Lower leg skin (tissue), 4 donors: Measurements from ENCODE around the gene PRICKLE2. TPM values are rescaled to one million over a fixed set of nuclear protein-coding genes. Genes with fewer than 3 reads are reported as not detected.
A peak's percentile ranks its signal among the peaks of the same experiment; 100 is the strongest.

Experiments
- DNase-seq, 2 donors: peaks; one replicate each; pipeline ENCODE4 v3.0.0-alpha.2; 2019; ENCODE audit warnings: low spot score in 2 of 2
- H3K4me3 ChIP-seq: fragments of 200-600 bp; sonication (generic); 2 replicates; pipeline ENCODE4 v1.5.1; 2017; ENCODE audit warnings: mild to moderate bottlenecking, low read depth; ENCODE audit not compliant: poor library complexity, severe bottlenecking
- POLR2A ChIP-seq, 2 donors: fragments of 450-650 bp; IDR thresholded peaks; one replicate each; pipeline ENCODE4 v1.6.1; 2016 to 2017; ENCODE audit warnings: antibody characterized with exemption in 2 of 2, mild to moderate bottlenecking in 1 of 2, moderate library complexity in 1 of 2
- WGBS, 2 donors: methylation state at CpG; one replicate each; pipeline ENCODE4 v1.1.5; 2018; 5-methylcytosine and 5-hydroxymethylcytosine counted together
- intact Hi-C: fragments of 100-400 bp; cut with DNase I; formaldehyde crosslinking; loops from one replicate; pipeline ENCODE4 v1.15.0; 2023; ENCODE audit warnings: low total_unique reads
- total RNA-seq, 4 donors: library from RNA; depleted of rRNA; stranded (reverse); fragments of >200 nt; gene quantifications; one replicate each; pipeline ENCODE4 v1.1.0, GENCODE V29; 2016
- TF ChIP-seq, protein P1 (sequence below), 3 donors: fragments of 450-650 bp; IDR thresholded peaks; one replicate each; pipeline ENCODE4 v1.5.1; 2016; ENCODE audit warnings: antibody characterized with exemption in 3 of 3, mild to moderate bottlenecking in 3 of 3, moderate library complexity in 2 of 3

PRICKLE2 gene
- total RNA-seq, 4 donors from 2014 or later: 10.2 to 18.7 (median 11.7) TPM

DNA sequence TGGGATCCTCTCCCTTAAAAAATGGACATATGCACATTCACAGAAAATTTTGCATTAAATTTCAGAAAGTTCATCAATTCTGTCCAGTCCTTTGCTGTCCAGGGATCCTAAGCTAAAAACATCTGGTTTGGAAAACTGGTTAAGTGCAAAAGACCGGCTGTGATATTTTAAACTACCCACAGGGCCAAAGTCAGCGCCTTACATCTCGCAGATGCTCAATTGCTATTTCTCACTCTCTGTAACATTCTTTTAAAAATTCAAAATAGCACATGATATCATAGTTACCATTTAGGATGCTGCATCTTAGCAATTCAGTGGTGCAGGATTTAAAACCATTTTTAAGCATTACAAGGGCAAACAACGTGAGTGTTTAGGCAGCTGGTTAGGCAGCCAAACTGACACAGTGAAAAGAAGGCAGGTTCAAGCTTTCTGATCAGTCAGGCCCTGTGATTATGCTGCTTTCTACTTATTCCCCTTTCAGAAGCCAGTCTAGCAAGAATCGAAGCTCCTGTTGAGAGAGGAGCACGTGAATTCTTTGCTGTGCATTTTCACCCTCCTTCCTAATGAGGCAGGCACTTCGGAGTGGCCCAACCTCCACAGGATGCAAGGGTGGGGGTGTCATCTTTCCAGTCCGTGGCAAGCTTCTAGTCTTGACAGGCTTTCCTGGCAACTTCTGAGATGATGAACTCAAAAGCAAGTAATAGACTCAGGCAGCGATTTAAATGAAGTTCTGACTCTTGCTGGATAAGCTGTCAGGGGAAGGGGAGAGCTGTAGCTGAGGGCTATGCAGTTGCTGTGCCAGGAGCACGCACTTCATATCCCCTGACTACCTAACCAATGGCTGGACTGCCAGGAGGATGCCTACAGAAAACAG, 8.8 kb downstream of the PRICKLE2 start:
- TF ChIP-seq, protein P1, sequence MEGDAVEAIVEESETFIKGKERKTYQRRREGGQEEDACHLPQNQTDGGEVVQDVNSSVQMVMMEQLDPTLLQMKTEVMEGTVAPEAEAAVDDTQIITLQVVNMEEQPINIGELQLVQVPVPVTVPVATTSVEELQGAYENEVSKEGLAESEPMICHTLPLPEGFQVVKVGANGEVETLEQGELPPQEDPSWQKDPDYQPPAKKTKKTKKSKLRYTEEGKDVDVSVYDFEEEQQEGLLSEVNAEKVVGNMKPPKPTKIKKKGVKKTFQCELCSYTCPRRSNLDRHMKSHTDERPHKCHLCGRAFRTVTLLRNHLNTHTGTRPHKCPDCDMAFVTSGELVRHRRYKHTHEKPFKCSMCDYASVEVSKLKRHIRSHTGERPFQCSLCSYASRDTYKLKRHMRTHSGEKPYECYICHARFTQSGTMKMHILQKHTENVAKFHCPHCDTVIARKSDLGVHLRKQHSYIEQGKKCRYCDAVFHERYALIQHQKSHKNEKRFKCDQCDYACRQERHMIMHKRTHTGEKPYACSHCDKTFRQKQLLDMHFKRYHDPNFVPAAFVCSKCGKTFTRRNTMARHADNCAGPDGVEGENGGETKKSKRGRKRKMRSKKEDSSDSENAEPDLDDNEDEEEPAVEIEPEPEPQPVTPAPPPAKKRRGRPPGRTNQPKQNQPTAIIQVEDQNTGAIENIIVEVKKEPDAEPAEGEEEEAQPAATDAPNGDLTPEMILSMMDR (IDR thresholded peaks at IDR 0.05): no peak
- TF ChIP-seq POLR2A (IDR thresholded peaks at IDR 0.05): no peak
- no peak overlapping the region for H3K4me3 ChIP-seq
- intact Hi-C loops: no loop called here
- 31 to 36% methylated on average over 10 of the region's 10 CpGs for WGBS, 2 donors
- DNase-seq: no peak

DNA sequence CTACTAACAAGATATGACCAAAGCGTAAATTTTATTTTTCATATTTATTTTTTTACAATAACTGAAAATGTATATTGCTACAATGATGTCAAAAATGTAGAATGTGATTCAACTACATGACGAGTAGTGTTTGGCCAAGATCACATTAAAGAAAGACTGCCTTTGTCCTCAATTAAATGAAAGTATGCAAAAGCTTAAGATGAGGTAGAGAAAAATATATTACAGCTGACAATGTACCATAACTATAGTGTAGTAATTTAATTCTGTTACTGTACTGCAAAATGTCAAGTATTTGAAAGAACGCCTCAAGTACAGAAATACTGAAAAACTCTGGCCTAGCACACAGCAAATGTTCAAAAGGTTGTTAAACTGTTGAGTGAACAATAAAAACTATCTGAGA, 9.7 kb downstream of the PRICKLE2 start:
- no peak for TF ChIP-seq POLR2A (IDR thresholded peaks at IDR 0.05)
- TF ChIP-seq, protein P1 (IDR thresholded peaks at IDR 0.05): no peak
- no peak for DNase-seq
- intact Hi-C loops: no loop called here
- WGBS, 2 donors: 93% methylated on average over 3 of the region's 3 CpGs
- H3K4me3 ChIP-seq: no peak overlapping the region

DNA sequence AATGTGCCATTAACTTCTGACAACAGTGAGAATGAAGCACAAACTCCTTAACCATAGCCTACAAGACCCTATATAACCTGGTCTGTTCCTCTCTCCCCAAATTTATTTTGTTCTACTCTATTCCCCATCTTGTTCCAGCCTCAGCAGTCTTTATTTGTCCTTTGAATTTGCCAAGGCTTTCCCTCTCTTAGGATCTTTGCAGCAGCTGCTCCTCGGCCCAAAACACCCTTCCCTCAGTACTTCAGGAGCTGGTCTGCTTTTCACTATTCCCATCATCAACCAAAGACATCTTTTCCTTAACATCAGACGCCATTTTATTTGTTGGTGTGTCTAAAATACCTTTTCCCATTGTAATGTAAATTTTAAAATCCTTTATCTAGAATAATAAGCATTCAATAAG, 10.2 kb downstream of the PRICKLE2 start:
- intact Hi-C loops: no loop called here
- TF ChIP-seq POLR2A (IDR thresholded peaks at IDR 0.05): no peak
- TF ChIP-seq, protein P1 (IDR thresholded peaks at IDR 0.05): no peak
- DNase-seq: no peak
- no peak overlapping the region for H3K4me3 ChIP-seq
- 74 to 78% methylated on average over 2 of the region's 2 CpGs for WGBS, 2 donors

DNA sequence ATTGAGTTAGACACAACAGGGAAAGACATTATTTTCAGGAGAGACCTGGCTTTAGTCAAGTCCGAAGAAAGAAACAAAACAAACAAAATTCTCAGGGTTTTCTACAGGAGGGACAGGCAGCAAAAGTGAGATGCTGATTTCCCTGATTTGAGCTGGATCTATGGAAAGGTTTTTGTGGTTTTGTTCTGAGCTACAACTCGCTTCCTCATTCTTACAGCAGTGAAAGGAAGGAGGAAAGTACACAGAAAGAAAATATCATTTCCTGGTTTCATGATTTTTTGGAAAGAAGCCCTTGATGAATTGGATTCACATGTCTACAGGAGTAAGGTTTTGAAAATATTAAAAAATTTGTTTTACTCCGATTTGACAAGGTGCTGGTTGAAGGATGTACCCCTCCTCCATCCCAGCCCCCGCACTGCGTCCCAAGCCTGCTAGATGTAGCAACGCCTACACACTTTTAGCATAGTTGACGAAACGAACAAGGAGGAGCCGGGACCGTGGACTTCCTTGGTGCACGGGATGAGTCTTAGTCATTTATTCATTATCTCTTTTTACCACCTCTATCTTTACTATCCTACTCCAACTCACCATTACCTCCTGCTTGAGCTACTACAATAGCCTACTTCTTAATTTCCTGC, 10.8 kb downstream of the PRICKLE2 start:
- peak in 1 of 2 donors; percentile 92 for DNase-seq
- WGBS, 2 donors: 46 to 50% methylated on average over 11 of the region's 11 CpGs
- no peak overlapping the region for H3K4me3 ChIP-seq
- intact Hi-C loops: no loop called here
- TF ChIP-seq, protein P1 (IDR thresholded peaks at IDR 0.05): no peak
- no peak for TF ChIP-seq POLR2A (IDR thresholded peaks at IDR 0.05)

DNA sequence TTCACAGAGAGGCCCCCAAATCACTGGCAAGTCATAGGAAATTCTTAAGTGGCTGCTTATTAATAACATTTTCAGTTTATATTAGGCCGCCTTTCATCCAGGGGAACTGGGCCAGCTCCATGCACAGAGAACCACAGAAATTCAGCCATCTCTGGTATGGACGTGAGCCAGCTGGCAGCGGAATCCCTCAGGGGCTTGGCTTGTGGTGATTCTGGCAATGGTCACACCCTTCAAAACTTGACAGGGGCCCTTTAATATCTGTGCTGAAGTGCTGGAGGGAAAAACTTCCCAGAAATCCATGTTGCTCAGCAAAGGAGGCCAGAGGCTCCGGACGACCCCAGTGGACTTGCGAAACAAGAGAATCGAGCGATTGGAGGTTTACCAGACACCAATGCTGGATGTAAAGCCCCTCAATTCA, 11.3 kb downstream of the PRICKLE2 start:
- intact Hi-C loops: no loop called here
- DNase-seq: peak in 1 of 2 donors; percentile 89
- no peak overlapping the region for H3K4me3 ChIP-seq
- WGBS, 2 donors: 25 to 37% methylated on average over 8 of the region's 8 CpGs
- TF ChIP-seq, protein P1 (IDR thresholded peaks at IDR 0.05): no peak
- TF ChIP-seq POLR2A (IDR thresholded peaks at IDR 0.05): no peak
